ENCODE measurements around the gene ITGA2B. TPM values are rescaled to one million over a fixed set of nuclear protein-coding genes. Genes with fewer than 3 reads are reported as not detected.

Gene ITGA2B
- total and polyA plus RNA-seq, 2 experiments from 2014 or later = not detected

DNA sequence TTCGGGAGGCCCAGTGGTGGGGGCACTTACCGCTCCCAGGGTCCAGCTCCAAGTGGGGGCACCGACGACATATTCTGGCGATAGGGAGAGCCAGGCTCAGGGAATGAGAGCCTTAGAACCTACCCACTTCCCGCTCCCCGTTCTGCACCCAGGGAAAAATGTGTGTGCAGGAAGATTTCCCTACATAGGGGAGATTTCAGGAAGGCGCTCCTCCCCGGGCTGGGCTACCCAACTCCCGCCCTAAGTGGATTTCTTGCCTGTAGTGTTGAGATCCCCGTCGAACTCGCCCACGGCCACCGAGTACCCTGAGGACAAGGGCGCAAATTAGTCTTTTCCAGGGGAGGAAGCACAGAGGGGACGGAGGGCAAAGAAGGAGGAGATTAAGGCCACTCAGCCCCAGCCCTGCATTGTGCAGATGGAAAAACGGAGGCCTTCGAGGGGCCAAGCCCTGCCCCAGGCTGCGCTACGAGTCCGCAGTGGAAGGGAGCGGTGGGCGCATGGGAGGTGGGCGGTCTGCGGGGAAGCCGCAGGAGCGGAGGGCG, 5.1 kb downstream of the ITGA2B start:
- H3K27me3 ChIP-seq (replicated peaks; ENCODE audit: insufficient read depth) = peaks cover 24% of the 10 kb centered on the region
- in situ Hi-C loops (cut with MboI) = no loop called here
- 11% methylated on average over 19 to 29 of the region's 29 CpGs for WGBS, 2 experiments (ENCODE audit: low coverage in 1 of 2, low lambda C conversion rate in 2 of 2, missing lambda C conversion rate in 2 of 2)
- H3K9me3 ChIP-seq (ENCODE audit: low read depth) = no peaks in the 10 kb centered on the region
- H3K79me2 ChIP-seq (ENCODE audit: insufficient read depth) = no peaks in the 10 kb centered on the region
- no peak overlapping the region for H3K27ac ChIP-seq
- H3K36me3 ChIP-seq (ENCODE audit: low read depth) = no peaks in the 10 kb centered on the region
- no peak for DNase-seq
- peak overlapping the region; percentile 74; the same call in 1 of the 2 replicates for H3K4me3 ChIP-seq
- H3F3A ChIP-seq (ENCODE audit: insufficient read depth) = no peaks in the 10 kb centered on the region
- H3K4me2 ChIP-seq (ENCODE audit: unreplicated experiment) = no peak overlapping the region
- TF ChIP-seq EZH2 (IDR thresholded peaks at IDR 0.05; ENCODE audit: insufficient read depth, poor library complexity, severe bottlenecking) (no peak), EZH2phosphoT487 (IDR thresholded peaks at IDR 0.05; ENCODE audit: insufficient read depth, low read depth) (no peak)
- no peak overlapping the region for H3K9ac ChIP-seq
- no peaks in the 10 kb centered on the region for H3K4me1 ChIP-seq (ENCODE audit: insufficient read depth)
- no peaks in the 10 kb centered on the region for H4K20me1 ChIP-seq (ENCODE audit: insufficient read depth)
- peak overlapping the region; percentile 96; the same call in 1 of the 2 replicates for H2AFZ ChIP-seq
- H3K9me2 ChIP-seq (ENCODE audit: insufficient read depth) = no peaks in the 10 kb centered on the region

DNA sequence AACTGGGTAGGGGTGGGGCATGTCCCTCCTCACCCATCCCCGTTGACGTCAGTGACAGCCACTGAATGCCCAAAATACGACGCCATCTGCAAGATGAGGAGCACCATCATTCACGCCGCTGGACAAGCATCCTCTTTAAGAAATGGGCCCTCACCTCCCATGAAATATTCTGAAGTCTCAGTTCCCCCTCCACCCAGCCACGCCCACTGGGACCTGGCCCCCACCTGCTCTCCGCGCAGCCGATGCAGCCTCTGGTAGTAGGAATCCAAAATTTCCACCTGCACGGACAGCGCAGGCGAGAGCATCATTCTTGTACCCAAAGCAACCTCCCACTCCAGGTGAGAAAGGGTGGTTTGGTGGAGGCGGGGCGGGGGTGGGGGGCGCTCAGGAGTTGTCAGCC, 5.6 kb downstream of the ITGA2B start:
- Histone ChIP-seq H4K20me1 (ENCODE audit: insufficient read depth) (no peaks in the 10 kb centered on the region), H3F3A (ENCODE audit: insufficient read depth) (no peaks in the 10 kb centered on the region), H3K4me2 (ENCODE audit: unreplicated experiment) (no peak overlapping the region), H3K27ac (no peak overlapping the region), H3K4me1 (ENCODE audit: insufficient read depth) (no peaks in the 10 kb centered on the region), H2AFZ (no peak overlapping the region), H3K27me3 (replicated peaks; ENCODE audit: insufficient read depth) (peaks cover 24% of the 10 kb centered on the region), H3K9ac (no peak overlapping the region), H3K79me2 (ENCODE audit: insufficient read depth) (no peaks in the 10 kb centered on the region), H3K9me2 (ENCODE audit: insufficient read depth) (no peaks in the 10 kb centered on the region), H3K9me3 (ENCODE audit: low read depth) (no peaks in the 10 kb centered on the region), H3K4me3 (no peak overlapping the region), H3K36me3 (ENCODE audit: low read depth) (no peaks in the 10 kb centered on the region)
- TF ChIP-seq EZH2phosphoT487 (IDR thresholded peaks at IDR 0.05; ENCODE audit: insufficient read depth, low read depth) (no peak), EZH2 (IDR thresholded peaks at IDR 0.05; ENCODE audit: insufficient read depth, poor library complexity, severe bottlenecking) (no peak)
- in situ Hi-C loops (cut with MboI) = no loop called here
- 41 to 49% methylated on average over 13 to 16 of the region's 16 CpGs for WGBS, 2 experiments (ENCODE audit: low coverage in 1 of 2, low lambda C conversion rate in 2 of 2, missing lambda C conversion rate in 2 of 2)
- no peak for DNase-seq

DNA sequence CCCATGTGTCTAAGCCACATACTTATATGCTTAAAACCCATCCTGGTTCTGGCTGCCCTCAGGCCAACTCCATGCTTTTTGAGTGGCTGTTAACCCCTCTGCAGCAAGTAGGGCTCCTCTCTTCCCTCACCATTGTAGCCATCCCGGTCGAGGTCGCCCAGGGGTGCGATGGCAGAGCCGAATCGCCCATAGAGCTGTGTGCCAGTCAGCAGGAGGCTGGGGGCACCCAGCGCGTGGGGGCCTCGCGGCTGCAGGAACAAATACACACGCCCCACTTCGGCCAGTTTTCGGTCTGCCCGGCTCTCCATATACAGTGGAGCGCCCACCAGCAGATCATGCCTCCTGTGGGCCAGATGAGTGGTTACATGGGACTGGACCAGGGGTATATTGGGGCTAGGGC, 6.1 kb downstream of the ITGA2B start:
- no peak for DNase-seq
- Histone ChIP-seq H3K9ac (no peak overlapping the region), H3K4me1 (ENCODE audit: insufficient read depth) (no peaks in the 10 kb centered on the region), H3K27me3 (replicated peaks; ENCODE audit: insufficient read depth) (peaks cover 24% of the 10 kb centered on the region), H3K9me3 (ENCODE audit: low read depth) (no peaks in the 10 kb centered on the region), H2AFZ (no peak overlapping the region), H3K27ac (no peak overlapping the region), H3K9me2 (ENCODE audit: insufficient read depth) (no peaks in the 10 kb centered on the region), H3K4me2 (ENCODE audit: unreplicated experiment) (no peak overlapping the region), H3F3A (ENCODE audit: insufficient read depth) (no peaks in the 10 kb centered on the region), H4K20me1 (ENCODE audit: insufficient read depth) (no peaks in the 10 kb centered on the region), H3K79me2 (ENCODE audit: insufficient read depth) (no peaks in the 10 kb centered on the region), H3K4me3 (no peak overlapping the region), H3K36me3 (ENCODE audit: low read depth) (no peaks in the 10 kb centered on the region)
- WGBS, 2 experiments (ENCODE audit: low coverage in 1 of 2, low lambda C conversion rate in 2 of 2, missing lambda C conversion rate in 2 of 2) = 81 to 86% methylated on average over 15 of the region's 15 CpGs
- TF ChIP-seq EZH2phosphoT487 (IDR thresholded peaks at IDR 0.05; ENCODE audit: insufficient read depth, low read depth) = no peak
- no peak for TF ChIP-seq EZH2 (IDR thresholded peaks at IDR 0.05; ENCODE audit: insufficient read depth, poor library complexity, severe bottlenecking)
- in situ Hi-C loops (cut with MboI) = no loop called here

DNA sequence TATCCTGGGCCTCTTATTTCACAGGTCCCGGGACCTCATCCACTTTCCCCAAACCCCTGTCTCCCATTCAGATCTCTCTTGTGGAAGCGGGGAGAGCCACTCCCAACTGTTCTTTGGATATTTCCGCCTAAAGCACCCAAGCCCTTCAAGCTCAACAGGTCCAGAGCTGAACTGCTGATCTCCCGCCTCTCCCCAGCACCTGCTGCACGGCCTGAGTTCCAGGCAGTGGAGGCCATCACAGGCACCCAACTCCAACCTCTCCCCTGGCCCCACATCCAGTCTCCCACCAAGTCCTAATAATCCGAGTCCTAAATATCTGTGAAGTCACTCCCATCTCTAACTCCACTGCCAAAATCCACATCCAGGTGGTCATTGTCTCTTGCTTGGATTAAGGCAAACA, 6.5 kb downstream of the ITGA2B start:
- no peaks in the 10 kb centered on the region for H4K20me1 ChIP-seq (ENCODE audit: insufficient read depth)
- peaks cover 24% of the 10 kb centered on the region for H3K27me3 ChIP-seq (replicated peaks; ENCODE audit: insufficient read depth)
- H3K4me2 ChIP-seq (ENCODE audit: unreplicated experiment) = no peak overlapping the region
- 69 to 74% methylated on average over 6 of the region's 6 CpGs for WGBS, 2 experiments (ENCODE audit: low coverage in 1 of 2, low lambda C conversion rate in 2 of 2, missing lambda C conversion rate in 2 of 2)
- no peak for DNase-seq
- in situ Hi-C loops (cut with MboI) = no loop called here
- no peak overlapping the region for H3K9ac ChIP-seq
- H3K9me2 ChIP-seq (ENCODE audit: insufficient read depth) = no peaks in the 10 kb centered on the region
- H3K79me2 ChIP-seq (ENCODE audit: insufficient read depth) = no peaks in the 10 kb centered on the region
- H2AFZ ChIP-seq = no peak overlapping the region
- H3K27ac ChIP-seq = no peak overlapping the region
- TF ChIP-seq EZH2 (IDR thresholded peaks at IDR 0.05; ENCODE audit: insufficient read depth, poor library complexity, severe bottlenecking) (no peak), EZH2phosphoT487 (IDR thresholded peaks at IDR 0.05; ENCODE audit: insufficient read depth, low read depth) (no peak)
- no peaks in the 10 kb centered on the region for H3K4me1 ChIP-seq (ENCODE audit: insufficient read depth)
- no peak overlapping the region for H3K4me3 ChIP-seq
- H3K36me3 ChIP-seq (ENCODE audit: low read depth) = no peaks in the 10 kb centered on the region
- H3F3A ChIP-seq (ENCODE audit: insufficient read depth) = no peaks in the 10 kb centered on the region
- H3K9me3 ChIP-seq (ENCODE audit: low read depth) = no peaks in the 10 kb centered on the region

Measured in GM23248 (cell line).